ENCODE measurements around the gene ADNP.
"Not testable (repeated sequence)": the region's sequence is repeated elsewhere in the genome, so short reads cannot be mapped to it uniquely, and the experiment has no call there.

ADNP gene

GRCh38 chr20:50900261-50900660, 31.0 kb downstream of the ADNP start:
- no peak for DNase-seq

GRCh38 chr20:50898475-50898874, 32.8 kb downstream of the ADNP start:
- DNase-seq, result no peak

GRCh38 chr20:50895111-50895830, 36.0 kb downstream of the ADNP start:
- DNase-seq, result no peak

- no peak for DNase-seq
Measured at GRCh38 chr20:50893620-50894019, 37.6 kb downstream of the ADNP start.

- no peak for DNase-seq
Measured at GRCh38 chr20:50892394-50892793, 38.8 kb downstream of the ADNP start.

- DNase-seq, result no peak
Measured at GRCh38 chr20:50891138-50891537, 40.1 kb downstream of the ADNP start.

GRCh38 chr20:50887576-50887975, 43.7 kb downstream of the ADNP start:
- DNase-seq, result no peak

- DNase-seq, result no peak
Measured at GRCh38 chr20:50886184-50886790, 45.0 kb downstream of the ADNP start.

- DNase-seq, result no peak
Measured at GRCh38 chr20:50885781-50886180, 45.5 kb downstream of the ADNP start.

- no peak for DNase-seq
Measured at GRCh38 chr20:50885068-50885467, 46.2 kb downstream of the ADNP start.

- no peak for DNase-seq
Measured at GRCh38 chr20:50883856-50884255, 47.4 kb downstream of the ADNP start.

- not testable (repeated sequence) for DNase-seq
Measured at GRCh38 chr20:50881759-50882424, 49.3 kb downstream of the ADNP start.

GRCh38 chr20:50879649-50880550, 51.3 kb downstream of the ADNP start:
- no peak for DNase-seq

- DNase-seq, result no peak
Measured at GRCh38 chr20:50877232-50877743, 53.9 kb downstream of the ADNP start.

GRCh38 chr20:50876816-50877215, 54.4 kb downstream of the ADNP start:
- DNase-seq, result no peak

GRCh38 chr20:50876063-50876685, 55.1 kb downstream of the ADNP start:
- no peak for DNase-seq

- no peak for DNase-seq
Measured at GRCh38 chr20:50874758-50875665, 56.2 kb downstream of the ADNP start.

- DNase-seq, result no peak
Measured at GRCh38 chr20:50874111-50874757, 57.0 kb downstream of the ADNP start.

GRCh38 chr20:50873585-50873984, 57.7 kb downstream of the ADNP start:
- no peak for DNase-seq

GRCh38 chr20:50872560-50873425, 58.4 kb downstream of the ADNP start:
- DNase-seq, result no peak
